IMR-90 (cell line): Measurements from ENCODE around the gene PHF3. TPM values are rescaled to one million over a fixed set of nuclear protein-coding genes. Genes with fewer than 3 reads are reported as not detected.
A peak's percentile ranks its signal among the peaks of the same experiment; 100 is the strongest.

Experiments used
- ATAC-seq: fragments of 200-7000 bp; cut with Tn5 transposase; 2 replicates; pipeline ENCODE4 v1.9.1; 2020; ENCODE audit warnings: low read depth, mild to moderate bottlenecking, moderate library complexity
- BruUV-seq: library from RNA; stranded (reverse); fragments of 400-500 nt; replicated peaks from 2 replicates; lab custom pipeline; 2021; lab: Mats Ljungman, UMichigan
- CTCF ChIA-PET: fragments of 300-600 bp; formaldehyde crosslinking; extraction: SDS; loops from one replicate; lab custom pipeline; 2021; ENCODE audit warnings: antibody characterized with exemption; lab: Yijun Ruan, JAX
- POLR2A ChIA-PET: fragments of 300-600 bp; sonication (Branson Sonifier 250); formaldehyde crosslinking; loops from one replicate; lab custom pipeline; 2022; ENCODE audit warnings: antibody characterized with exemption; ENCODE audit not compliant: unreplicated experiment; lab: Charles Lee
- DNase-seq: peaks from one replicate; pipeline ENCODE4 v3.0.0; 2013
- H2AFZ ChIP-seq: replicated peaks from 2 replicates; pipeline ENCODE3; 2013; ENCODE audit warnings: low read length, mild to moderate bottlenecking; ENCODE audit not compliant: poor library complexity
- H2AK5ac ChIP-seq: 2 replicates; pipeline ENCODE4 v1.6.1; 2013; ENCODE audit warnings: low read depth, low read length, inconsistent platforms
- H2AK9ac ChIP-seq: replicated peaks from 2 replicates; pipeline ENCODE3; 2013; ENCODE audit warnings: mild to moderate bottlenecking, low read depth, low read length, moderate library complexity; ENCODE audit not compliant: poor library complexity
- H2BK120ac ChIP-seq: 2 replicates; pipeline ENCODE4 v1.6.1; 2013; ENCODE audit warnings: low read depth, low read length, inconsistent platforms
- H2BK15ac ChIP-seq: 3 replicates; pipeline ENCODE4 v1.6.1; 2013; ENCODE audit warnings: low read depth, low read length, inconsistent platforms
- H2BK20ac ChIP-seq: 2 replicates; pipeline ENCODE4 v1.6.1; 2013; ENCODE audit warnings: low read depth, mild to moderate bottlenecking, inconsistent platforms, low read length, moderate library complexity
- H2BK5ac ChIP-seq: 2 replicates; pipeline ENCODE4 v1.6.1; 2013; ENCODE audit warnings: mild to moderate bottlenecking, low read depth, low read length, inconsistent platforms; ENCODE audit not compliant: poor library complexity, severe bottlenecking
- H3K14ac ChIP-seq: replicated peaks from 2 replicates; pipeline ENCODE4 v1.6.1; 2013; ENCODE audit warnings: low read depth, low read length, inconsistent platforms
- H3K18ac ChIP-seq: 2 replicates; pipeline ENCODE4 v1.6.1; 2013; ENCODE audit warnings: low read depth, low read length, control low read depth
- H3K23ac ChIP-seq: 2 replicates; pipeline ENCODE4 v1.6.1; 2013; ENCODE audit warnings: low read depth, low read length, inconsistent platforms
- H3K27ac ChIP-seq: 2 replicates; pipeline ENCODE4 v1.5.1; 2013; ENCODE audit warnings: mild to moderate bottlenecking, control low read depth, low read length; ENCODE audit not compliant: insufficient read depth
- H3K27me3 ChIP-seq: 2 replicates; pipeline ENCODE4 v1.6.1; 2013; ENCODE audit warnings: low read length; ENCODE audit not compliant: control insufficient read depth, insufficient read depth
- H3K36me3 ChIP-seq: 2 replicates; pipeline ENCODE4 v1.6.1; 2013; ENCODE audit warnings: low read length, mixed read lengths; ENCODE audit not compliant: control insufficient read depth, insufficient read depth
- H3K4ac ChIP-seq: 2 replicates; pipeline ENCODE4 v1.6.1; 2013; ENCODE audit warnings: low read depth, low read length, inconsistent platforms
- H3K4me1 ChIP-seq: 2 replicates; pipeline ENCODE4 v1.6.1; 2013; ENCODE audit warnings: low read length, mixed read lengths; ENCODE audit not compliant: control insufficient read depth, insufficient read depth
- H3K4me2 ChIP-seq: 2 replicates; pipeline ENCODE4 v1.6.1; 2013; ENCODE audit warnings: low read depth, mild to moderate bottlenecking, control low read depth, low read length, moderate library complexity
- H3K4me3 ChIP-seq: 2 replicates; pipeline ENCODE4 v1.5.1; 2013; ENCODE audit warnings: low read depth, mild to moderate bottlenecking, control low read depth, low read length, moderate library complexity; ENCODE audit not compliant: insufficient read depth
- H3K56ac ChIP-seq: 2 replicates; pipeline ENCODE4 v1.6.1; 2013; ENCODE audit warnings: low read length, inconsistent platforms; ENCODE audit not compliant: insufficient read depth; ENCODE audit errors: extremely low read depth
- H3K79me1 ChIP-seq, 2 experiments: 2 replicates each; pipeline ENCODE4 v1.6.1; 2013; ENCODE audit warnings: low read length in 2 of 2, inconsistent platforms in 1 of 2, low read depth in 1 of 2
- H3K9ac ChIP-seq: 2 replicates; pipeline ENCODE4 v1.6.1; 2013; ENCODE audit warnings: low read depth, low read length, control low read depth
- H3K9me1 ChIP-seq: 2 replicates; pipeline ENCODE4 v1.6.1; 2013; ENCODE audit warnings: low read length, inconsistent platforms; ENCODE audit not compliant: insufficient read depth
- H3K9me3 ChIP-seq: 2 replicates; pipeline ENCODE4 v1.6.1; 2013; ENCODE audit warnings: low read length; ENCODE audit not compliant: control insufficient read depth, insufficient read depth
- H4K20me1 ChIP-seq: 2 replicates; pipeline ENCODE4 v1.6.1; 2013; ENCODE audit warnings: low read length, inconsistent platforms; ENCODE audit not compliant: insufficient read depth
- H4K5ac ChIP-seq: 2 replicates; pipeline ENCODE4 v1.6.1; 2013; ENCODE audit warnings: mild to moderate bottlenecking, low read depth, low read length, control low read depth
- H4K8ac ChIP-seq, 2 experiments: 2 replicates each; pipeline ENCODE4 v1.6.1; 2013; ENCODE audit warnings: low read depth in 2 of 2, low read length in 2 of 2, control low read depth in 1 of 2, inconsistent platforms in 1 of 2
- H4K91ac ChIP-seq: 2 replicates; pipeline ENCODE4 v1.6.1; 2013; ENCODE audit warnings: low read depth, low read length, inconsistent platforms; ENCODE audit not compliant: insufficient read depth
- CEBPB ChIP-seq: IDR thresholded peaks from 2 replicates; pipeline ENCODE4 v1.6.1; 2012; ENCODE audit warnings: low read depth, low read length, improper control_type of control experiment
- RFX5 ChIP-seq: IDR thresholded peaks from 2 replicates; pipeline ENCODE4 v1.8.0; 2012; ENCODE audit warnings: low read depth, mild to moderate bottlenecking, low read length, moderate library complexity
- WGBS, 2 experiments: methylation state at CpG; one replicate each; pipeline versions ENCODE4 v1.1.5 to v1.1.7; 2013; ENCODE audit warnings: missing lambda C conversion rate in 2 of 2; ENCODE audit not compliant: insufficient read length in 1 of 2; ENCODE audit errors: extremely low coverage in 2 of 2; 5-methylcytosine and 5-hydroxymethylcytosine counted together
- dilution Hi-C: fragments of 300-500 bp; cut with HindIII; formaldehyde crosslinking; loops from one replicate; pipeline ENCODE4 v1.14.3; 2018; ENCODE audit warnings: low sequenced_read_pairs; ENCODE audit not compliant: unreplicated experiment
- in situ Hi-C: fragments of 300-500 bp; cut with MboI; formaldehyde crosslinking; loops from 3 replicates; pipeline ENCODE4 v1.14.3; 2019; ENCODE audit warnings: low sequenced_read_pairs, inconsistent platforms, mixed read lengths
- intact Hi-C: fragments of 100-400 bp; cut with micrococcal nuclease; formaldehyde crosslinking; loops from 2 replicates; pipeline ENCODE4 v1.10.0; 2022
- polyA plus RNA-seq, 3 experiments: library from polyadenylated mRNA; depleted of rRNA; stranded (reverse); fragments of >200 nt; gene quantifications; 2 replicates each; pipeline ENCODE4 v1.2.3, GENCODE V29; 2012; ENCODE audit warnings: low replicate concordance in 1 of 3
- total RNA-seq: library from RNA; depleted of rRNA; stranded (reverse); fragments of >200 nt; gene quantifications from 2 replicates; pipeline ENCODE4 v1.2.3, GENCODE V29; 2012

PHF3 gene
- total and polyA plus RNA-seq, 2 of the 4 experiments (the other 2 are of a cell fraction): 5.6 to 27.8 TPM

GRCh38 chr6:63637865-63638445 is 2.4 kb downstream of the PHF3 start:
- H4K5ac ChIP-seq: no peak overlapping the region
- H3K36me3 ChIP-seq: peaks cover 3% of the 10 kb centered on the region
- no peak overlapping the region for H2BK120ac ChIP-seq
- H2AFZ ChIP-seq: no peak overlapping the region
- TF ChIP-seq RFX5 (no peak), CEBPB (peak; percentile 61)
- H3K4ac ChIP-seq: no peak overlapping the region
- no peak overlapping the region for H2BK5ac ChIP-seq
- intact Hi-C loops: loop anchor here (2.0 to 5.0 kb wide), 3 partner anchors 44 to 286 kb away; partner anchors contain the start of genes LOC128125822 and PTP4A1
- H3K27me3 ChIP-seq: no peaks in the 10 kb centered on the region
- no peak overlapping the region for H2AK5ac ChIP-seq
- dilution Hi-C loops: no loop called here
- H3K9me1 ChIP-seq: peaks cover 2% of the 10 kb centered on the region; the same call in 1 of the 2 replicates
- ChIA-PET CTCF (no interaction called here), POLR2A (no interaction called here)
- peaks cover 38% of the 10 kb centered on the region for H4K20me1 ChIP-seq
- H3K18ac ChIP-seq: no peak overlapping the region
- H3K4me1 ChIP-seq: no peaks in the 10 kb centered on the region; the same call in 1 of the 2 replicates
- no peak overlapping the region; the same call in 1 of the 2 replicates for H3K4me3 ChIP-seq
- H4K8ac ChIP-seq: no peak overlapping the region
- in situ Hi-C loops: no loop called here
- ATAC-seq (no peak), DNase-seq (no peak)
- no peak overlapping the region for H4K91ac ChIP-seq
- peak overlapping the region; percentile 32; the same call in 1 of the 2 replicates for H3K9ac ChIP-seq
- no TSS peak for BruUV-seq
- H2BK20ac ChIP-seq: no peak overlapping the region
- no peak overlapping the region for H3K56ac ChIP-seq
- peaks cover 13 to 40% of the 10 kb centered on the region in 2 experiments; a peak in 3 of 4 replicates for H3K79me1 ChIP-seq
- peak overlapping the region; percentile 90 for H3K4me2 ChIP-seq
- no peaks in the 10 kb centered on the region for H3K9me3 ChIP-seq
- no peak overlapping the region for H2BK15ac ChIP-seq
- no CpG with 5 or more reads among the region's 2 CpGs for WGBS, 2 experiments
- no peak overlapping the region for H3K27ac ChIP-seq
- H3K23ac ChIP-seq: no peak overlapping the region
- no peak overlapping the region for H2AK9ac ChIP-seq
- H3K14ac ChIP-seq: no peak overlapping the region
